NB4 (cell line): ENCODE measurements around the gene ABCG1.

Experiments
- CTCF ChIP-seq: IDR thresholded peaks from one replicate; pipeline ENCODE4 v1.5.1; 2012; ENCODE audit warnings: low read depth, low read length
- MYC ChIP-seq: IDR thresholded peaks from 2 replicates; pipeline ENCODE4 v1.6.1; 2011; ENCODE audit warnings: low read depth, low read length
- POLR2A ChIP-seq: IDR thresholded peaks from 2 replicates; pipeline ENCODE4 v1.6.1; 2011; ENCODE audit warnings: mild to moderate bottlenecking; ENCODE audit not compliant: insufficient read length; ENCODE audit errors: extremely low read depth

GRCh38 chr21:42252778-42253340 is 33.9 kb downstream of the ABCG1 start:
- no peak for TF ChIP-seq POLR2A
- TF ChIP-seq CTCF, result no peak
- TF ChIP-seq MYC, result no peak
